Measurements from ENCODE around the gene WDR7. TPM values are rescaled to one million over a fixed set of nuclear protein-coding genes. Genes with fewer than 3 reads are reported as not detected.

The WDR7 gene
- total and polyA plus RNA-seq, 12 donors: 3.6 to 64.6 (median 24.2) TPM

DNA sequence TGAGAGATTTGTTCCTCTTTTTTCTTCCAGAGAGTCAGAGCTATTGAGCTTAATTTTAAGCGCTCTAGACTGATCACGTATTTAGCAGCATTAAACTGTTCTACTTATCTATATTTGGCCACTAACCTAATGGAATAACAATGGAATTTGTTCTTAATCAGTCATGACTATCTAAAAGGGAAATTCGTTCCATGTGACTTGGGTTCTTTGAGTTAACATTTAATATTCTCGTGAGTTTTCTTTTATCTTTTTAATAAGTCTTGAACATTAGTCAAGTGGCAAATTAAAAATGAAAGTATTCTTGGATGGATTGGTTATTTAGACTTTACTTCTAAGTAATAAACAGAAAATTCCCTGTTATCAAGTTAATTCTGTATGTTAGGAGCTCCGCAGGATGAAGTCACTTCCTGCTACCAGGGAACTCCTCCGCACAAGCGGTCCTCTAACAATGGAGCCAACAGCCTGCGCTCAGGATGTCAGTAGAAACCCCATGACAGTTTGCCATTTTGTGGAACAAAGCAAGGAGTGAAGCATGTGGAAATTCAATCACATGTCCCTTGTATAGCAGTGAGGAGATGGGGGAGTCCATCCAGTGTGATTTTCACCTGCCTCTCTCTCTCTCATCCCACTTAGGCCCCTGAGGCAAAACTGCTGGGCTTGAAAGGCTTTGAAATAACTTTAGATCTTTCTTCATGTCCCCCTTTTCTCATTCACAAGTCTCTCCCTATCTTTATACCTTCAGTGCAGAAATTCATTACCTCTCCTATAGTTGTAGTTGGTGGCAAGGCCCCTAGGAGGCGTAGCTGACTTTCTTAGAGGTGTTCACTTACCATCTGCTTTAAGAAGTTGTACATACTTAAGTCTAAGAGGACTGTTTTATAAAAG is 138.1 kb downstream of the WDR7 start:
- no peaks in the 10 kb centered on the region for H3K9me3 ChIP-seq (replicated peaks in 1 of 3)
- intact Hi-C loops (cut with DNase I): no loop called here
- no peaks in the 10 kb centered on the region for H3K36me3 ChIP-seq (replicated peaks in 1 of 2)
- WGBS, 4 donors: 89 to 94% (median 91%) methylated on average over 9 of the region's 9 CpGs
- TF ChIP-seq POLR2A (IDR thresholded peaks at IDR 0.05): no peak
- TF ChIP-seq, protein P1, sequence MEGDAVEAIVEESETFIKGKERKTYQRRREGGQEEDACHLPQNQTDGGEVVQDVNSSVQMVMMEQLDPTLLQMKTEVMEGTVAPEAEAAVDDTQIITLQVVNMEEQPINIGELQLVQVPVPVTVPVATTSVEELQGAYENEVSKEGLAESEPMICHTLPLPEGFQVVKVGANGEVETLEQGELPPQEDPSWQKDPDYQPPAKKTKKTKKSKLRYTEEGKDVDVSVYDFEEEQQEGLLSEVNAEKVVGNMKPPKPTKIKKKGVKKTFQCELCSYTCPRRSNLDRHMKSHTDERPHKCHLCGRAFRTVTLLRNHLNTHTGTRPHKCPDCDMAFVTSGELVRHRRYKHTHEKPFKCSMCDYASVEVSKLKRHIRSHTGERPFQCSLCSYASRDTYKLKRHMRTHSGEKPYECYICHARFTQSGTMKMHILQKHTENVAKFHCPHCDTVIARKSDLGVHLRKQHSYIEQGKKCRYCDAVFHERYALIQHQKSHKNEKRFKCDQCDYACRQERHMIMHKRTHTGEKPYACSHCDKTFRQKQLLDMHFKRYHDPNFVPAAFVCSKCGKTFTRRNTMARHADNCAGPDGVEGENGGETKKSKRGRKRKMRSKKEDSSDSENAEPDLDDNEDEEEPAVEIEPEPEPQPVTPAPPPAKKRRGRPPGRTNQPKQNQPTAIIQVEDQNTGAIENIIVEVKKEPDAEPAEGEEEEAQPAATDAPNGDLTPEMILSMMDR (IDR thresholded peaks at IDR 0.05): peak in 3 of 6 experiments; percentile 9 to 39 (median 13)
- peak in 2 of 7 donors; percentile 21 to 24 for DNase-seq
- no peaks in the 10 kb centered on the region for H3K27me3 ChIP-seq
- no peaks in the 10 kb centered on the region for H3K4me1 ChIP-seq (replicated peaks in 1 of 2)
- no peak overlapping the region for H3K27ac ChIP-seq
- H3K4me3 ChIP-seq: no peak overlapping the region

DNA sequence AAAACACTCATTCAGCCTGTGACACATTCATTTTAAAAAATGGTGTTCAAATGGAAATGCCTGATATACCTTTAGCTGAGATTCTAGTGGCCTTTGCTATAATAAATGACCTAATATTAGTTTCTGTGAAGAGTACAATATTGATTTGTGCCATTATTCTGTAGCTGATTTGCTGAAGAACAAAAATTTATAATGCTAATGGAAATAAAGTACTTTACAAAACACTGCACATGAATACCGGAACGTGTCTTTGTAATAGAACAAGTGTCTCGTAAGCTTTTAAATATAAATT is 138.7 kb downstream of the WDR7 start:
- Histone ChIP-seq H3K27me3 (no peaks in the 10 kb centered on the region), H3K9me3 (replicated peaks in 1 of 3) (no peaks in the 10 kb centered on the region), H3K4me1 (replicated peaks in 1 of 2) (no peaks in the 10 kb centered on the region), H3K27ac (no peak overlapping the region), H3K36me3 (replicated peaks in 1 of 2) (no peaks in the 10 kb centered on the region), H3K4me3 (no peak overlapping the region)
- DNase-seq: no peak
- 94 to 98% (median 98%) methylated on average over 3 of the region's 3 CpGs for WGBS, 4 donors
- TF ChIP-seq, protein P1 (IDR thresholded peaks at IDR 0.05): no peak
- no peak for TF ChIP-seq POLR2A (IDR thresholded peaks at IDR 0.05)
- intact Hi-C loops (cut with DNase I): no loop called here

DNA sequence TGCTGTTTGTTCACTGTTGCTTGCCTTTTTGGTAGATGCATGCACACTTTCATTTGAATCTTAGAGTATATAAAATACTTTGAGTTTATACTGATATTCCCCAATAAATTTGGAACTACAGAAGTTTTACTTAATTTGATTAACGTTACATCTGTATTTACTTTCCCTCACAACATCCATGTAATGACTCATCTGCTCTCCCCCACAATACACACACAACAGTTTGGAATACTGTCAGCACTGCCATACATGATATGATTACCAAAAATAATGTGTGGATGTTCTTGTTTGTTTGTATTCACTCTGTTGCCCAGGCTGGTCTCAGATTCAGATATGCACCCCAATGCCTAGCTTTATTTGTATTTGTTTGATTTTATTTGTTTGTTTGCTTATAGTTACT is 144.2 kb downstream of the WDR7 start:
- DNase-seq: no peak
- Histone ChIP-seq H3K27ac (no peak overlapping the region), H3K27me3 (no peaks in the 10 kb centered on the region), H3K4me1 (replicated peaks in 1 of 2) (peaks cover 0 to 11% of the 10 kb centered on the region in 2 donors), H3K4me3 (no peak overlapping the region), H3K36me3 (replicated peaks in 1 of 2) (no peaks in the 10 kb centered on the region), H3K9me3 (replicated peaks in 1 of 3) (no peaks in the 10 kb centered on the region)
- intact Hi-C loops (cut with DNase I): no loop called here
- WGBS, 4 donors: 77 to 82% (median 79%) methylated on average over 1 of the region's 1 CpG
- TF ChIP-seq, protein P1 (IDR thresholded peaks at IDR 0.05): no peak
- no peak for TF ChIP-seq POLR2A (IDR thresholded peaks at IDR 0.05)

DNA sequence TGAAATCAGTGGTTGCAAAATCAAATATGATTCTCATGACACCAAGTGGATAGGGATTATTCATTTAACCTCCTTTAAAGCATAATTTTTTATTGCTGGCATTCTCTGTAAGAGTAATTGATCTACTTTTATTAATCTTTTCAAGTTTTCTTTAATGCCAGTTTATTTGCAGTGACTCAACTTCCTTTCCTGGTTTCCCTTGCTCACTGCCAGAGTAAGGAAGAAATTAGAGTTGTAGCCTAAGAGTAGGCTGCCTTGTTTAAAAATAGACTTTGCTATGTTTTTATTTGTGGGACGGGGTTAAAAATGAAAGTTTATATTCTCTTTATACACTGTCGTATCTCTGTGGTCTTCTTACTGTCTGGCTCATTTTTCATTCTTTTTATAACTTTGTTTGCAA is 148.6 kb downstream of the WDR7 start:
- H3K4me1 ChIP-seq (replicated peaks in 1 of 2): peaks cover 0 to 11% of the 10 kb centered on the region in 2 donors
- 36 to 47% (median 44%) methylated on average over 2 of the region's 2 CpGs for WGBS, 4 donors
- no peak overlapping the region for H3K4me3 ChIP-seq
- no peak overlapping the region for H3K27ac ChIP-seq
- DNase-seq: no peak
- H3K36me3 ChIP-seq (replicated peaks in 1 of 2): no peaks in the 10 kb centered on the region
- no peaks in the 10 kb centered on the region for H3K9me3 ChIP-seq (replicated peaks in 1 of 3)
- intact Hi-C loops (cut with DNase I): no loop called here
- TF ChIP-seq POLR2A (IDR thresholded peaks at IDR 0.05): no peak
- TF ChIP-seq, protein P1 (IDR thresholded peaks at IDR 0.05): no peak
- H3K27me3 ChIP-seq: no peaks in the 10 kb centered on the region
